NCI-H1436 (cell line): Measurements from ENCODE around the gene JMJD1C.

Experiments
- DNase-seq: peaks from one replicate; lab custom pipeline; 2025; lab: John Stamatoyannopoulos, UW

The JMJD1C gene

GRCh38 chr10:63478564-63478963 is 12.8 kb upstream of the JMJD1C start:
- DNase-seq = no peak

DNA sequence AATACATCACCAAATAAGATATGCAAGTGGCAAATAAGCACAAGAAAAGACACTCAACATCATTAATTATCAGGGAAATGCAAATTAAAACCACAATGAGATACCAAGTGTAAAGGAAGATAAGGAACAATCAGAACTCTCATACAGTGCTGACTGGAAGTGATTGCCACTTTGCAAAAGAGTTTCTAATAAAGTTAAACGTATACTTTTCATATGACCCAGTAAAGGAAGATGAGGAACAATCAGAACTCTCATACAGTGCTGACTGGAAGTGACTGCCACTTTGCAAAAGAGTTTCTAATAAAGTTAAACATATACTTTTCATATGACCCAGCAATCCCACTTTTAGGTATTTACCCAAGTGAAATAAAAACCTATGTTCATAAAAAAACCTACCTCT is 12.2 kb upstream of the JMJD1C start:
- no peak for DNase-seq

DNA sequence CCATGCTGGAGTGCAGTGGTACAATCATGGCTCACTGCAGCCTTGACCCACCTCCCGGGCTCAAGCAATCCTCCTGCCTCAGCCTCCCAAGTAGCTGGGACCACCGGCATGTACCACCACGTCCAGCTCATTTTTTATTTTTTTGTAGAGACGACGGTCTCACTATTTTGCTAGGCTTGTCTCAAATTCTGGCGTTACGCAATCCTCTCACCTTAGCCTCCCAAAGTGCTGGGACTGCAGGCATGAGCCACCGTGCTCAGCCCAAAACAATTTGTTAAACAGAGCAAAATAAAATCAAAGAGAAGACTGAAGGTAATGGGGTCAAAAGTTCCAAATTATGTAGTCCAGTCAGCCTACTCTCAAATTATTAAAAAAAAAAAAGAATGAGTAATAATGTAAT is 8.7 kb upstream of the JMJD1C start:
- DNase-seq = no peak

- no peak for DNase-seq
Measured at GRCh38 chr10:63470928-63471327, 5.2 kb upstream of the JMJD1C start.

GRCh38 chr10:63468947-63469346 is 3.2 kb upstream of the JMJD1C start:
- DNase-seq = no peak

- DNase-seq = no peak
Measured at GRCh38 chr10:63467841-63468240, 2.1 kb upstream of the JMJD1C start.

- DNase-seq = no peak
Measured at GRCh38 chr10:63466144-63466935, 563 bp upstream of the JMJD1C start.

DNA sequence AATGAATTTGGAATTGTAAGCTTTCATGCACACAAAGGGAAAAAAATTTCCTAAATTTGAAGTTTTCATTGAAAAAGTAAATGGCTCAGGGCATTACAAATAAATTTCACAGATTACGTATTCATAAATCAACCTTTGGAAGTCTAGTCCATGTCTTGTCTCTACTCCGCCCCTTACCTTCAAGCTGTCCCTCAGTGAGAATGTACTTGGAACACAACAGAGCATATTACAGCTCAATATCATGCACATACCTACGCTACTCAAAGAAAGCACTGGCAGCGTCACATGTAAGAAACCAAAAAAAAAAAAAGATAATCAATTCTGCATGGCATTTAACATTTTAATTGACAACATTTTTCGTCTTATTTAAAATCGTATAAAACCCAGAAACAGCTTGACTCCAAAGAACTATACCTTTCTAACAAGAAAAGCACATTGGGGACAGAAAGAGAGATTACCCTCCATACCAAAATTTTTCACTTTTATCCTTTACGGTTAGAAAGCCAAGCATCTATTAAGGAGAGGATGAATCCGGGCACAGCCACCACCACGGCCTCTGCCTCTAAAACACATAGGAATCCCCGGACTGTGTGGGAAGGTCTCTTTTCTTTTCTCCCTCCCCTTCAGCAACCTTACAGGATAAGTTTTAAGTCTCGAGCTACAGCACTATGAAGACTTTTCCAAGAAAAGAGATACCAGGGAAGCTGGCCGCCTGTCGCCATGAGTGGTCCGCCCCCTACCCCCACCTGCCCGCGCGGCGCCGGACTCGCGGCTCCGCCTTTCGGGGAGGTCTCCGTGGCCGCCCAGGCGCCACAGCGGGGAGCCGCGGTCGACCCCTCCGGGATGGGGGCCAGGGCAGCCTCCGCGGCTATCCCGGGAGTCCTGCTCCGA is 1.1 kb downstream of the JMJD1C start:
- no peak for DNase-seq

DNA sequence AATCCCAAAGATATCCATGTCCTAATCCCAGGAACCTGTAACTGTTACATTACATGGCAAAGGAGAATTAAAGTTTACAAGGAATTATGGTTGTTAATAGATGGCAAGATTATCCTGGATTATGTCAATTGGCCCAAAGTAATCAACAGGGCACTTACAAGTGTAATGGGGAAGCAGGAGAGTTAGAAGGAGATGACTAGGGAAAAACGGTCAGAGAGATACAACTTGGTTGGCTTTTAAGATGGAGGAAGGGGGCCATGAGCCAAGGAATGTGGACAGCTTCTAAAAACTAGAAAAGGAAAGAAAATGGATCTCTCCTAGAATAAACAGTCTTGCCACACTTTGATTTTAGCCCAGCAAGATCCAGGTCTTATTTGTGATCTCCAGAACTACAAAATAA is 3.3 kb downstream of the JMJD1C start:
- no peak for DNase-seq

- DNase-seq = no peak
Measured at GRCh38 chr10:63458177-63458576, 7.6 kb downstream of the JMJD1C start.

DNA sequence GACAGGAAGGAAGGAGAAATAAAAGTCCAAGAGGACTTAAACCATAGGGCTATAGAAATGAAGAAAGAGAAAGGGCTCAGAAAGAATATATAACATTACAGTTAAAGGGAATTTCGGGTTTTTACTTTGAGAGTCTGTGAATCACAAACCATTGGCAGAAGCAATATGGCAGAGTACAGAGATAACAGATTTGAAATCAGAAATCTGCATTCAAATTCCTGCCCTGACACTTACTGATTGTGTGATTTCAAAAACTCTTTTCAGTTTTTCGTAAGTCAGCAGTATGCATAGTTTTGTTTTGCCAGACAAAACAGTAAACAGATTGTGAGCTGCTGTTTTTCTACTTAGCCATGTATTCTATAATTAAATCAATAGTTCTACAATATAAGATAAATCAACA is 8.2 kb downstream of the JMJD1C start:
- no peak for DNase-seq

DNA sequence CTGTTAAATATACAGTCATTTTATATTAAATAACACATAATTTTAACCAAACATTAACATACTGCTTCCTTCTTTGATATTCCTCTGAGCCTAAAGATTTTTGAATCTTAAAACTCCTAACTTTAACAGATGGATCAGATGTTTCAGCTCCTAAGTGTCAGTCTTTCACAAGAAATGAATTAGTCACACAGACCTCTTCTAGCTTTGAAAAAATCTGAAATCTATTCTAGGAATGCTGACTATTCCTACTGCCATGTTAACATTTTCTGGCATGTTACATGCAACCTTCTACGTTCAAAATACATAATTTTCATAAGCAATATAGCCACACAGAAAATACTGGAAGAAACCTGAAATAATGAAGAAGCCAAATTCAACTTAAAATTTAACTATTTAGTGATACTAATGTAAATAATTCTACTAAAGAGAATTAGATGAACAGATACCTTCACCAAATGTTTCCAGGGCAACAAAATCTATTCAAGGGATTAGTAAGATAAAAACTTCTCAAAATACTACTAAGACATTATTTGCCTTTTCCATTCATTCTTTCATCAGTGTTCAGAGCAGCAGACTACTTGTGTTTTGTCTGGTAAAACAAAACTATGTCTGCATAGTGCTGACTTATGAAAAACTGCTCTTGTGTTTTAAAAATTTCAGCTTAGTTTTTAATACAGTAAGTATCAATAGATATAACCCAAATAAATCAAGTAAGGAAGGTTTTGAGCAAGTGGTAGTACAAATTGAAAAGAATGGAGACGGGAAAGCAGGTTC is 9.2 kb downstream of the JMJD1C start:
- DNase-seq = no peak

GRCh38 chr10:63455507-63455906 is 10.3 kb downstream of the JMJD1C start:
- DNase-seq = no peak

- no peak for DNase-seq
Measured at GRCh38 chr10:63454631-63455030, 11.1 kb downstream of the JMJD1C start.

DNA sequence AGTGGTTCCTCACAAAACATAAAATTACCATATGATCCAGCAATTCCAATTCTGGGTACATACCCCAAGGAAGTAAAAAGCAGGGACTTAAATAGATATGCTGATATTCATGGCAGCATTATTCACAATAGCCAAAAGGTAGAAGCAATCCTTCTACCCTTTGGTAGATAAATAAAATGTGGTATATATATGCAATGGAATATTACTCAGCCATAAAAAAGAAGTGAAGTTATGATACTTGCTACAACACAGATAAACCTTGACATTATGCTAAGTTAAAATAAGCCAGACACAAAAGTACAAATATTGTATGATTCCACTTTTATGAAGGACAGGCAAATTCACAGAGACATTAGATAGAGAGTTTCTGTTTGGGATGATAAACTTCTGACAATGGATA is 13.3 kb downstream of the JMJD1C start:
- no peak for DNase-seq

- DNase-seq = no peak
Measured at GRCh38 chr10:63446716-63447440, 18.9 kb downstream of the JMJD1C start.

DNA sequence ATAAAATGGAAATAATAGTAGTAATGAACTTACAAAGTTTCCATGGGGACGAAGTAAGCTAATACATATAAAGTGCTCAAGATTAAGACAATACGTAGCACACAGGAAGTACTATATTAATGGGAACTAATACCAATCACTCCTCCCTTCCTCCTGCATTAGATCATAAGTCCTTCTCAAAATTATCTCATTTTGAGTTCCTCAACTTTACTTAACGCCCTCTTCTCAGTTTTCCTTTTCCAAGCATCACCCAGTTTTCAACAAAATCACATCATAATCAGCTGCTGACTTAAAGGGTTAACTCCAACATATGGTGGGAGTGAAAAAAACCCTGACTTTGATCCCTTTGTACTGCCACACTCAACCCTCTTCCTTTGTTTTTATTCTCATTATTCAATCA is 24.4 kb downstream of the JMJD1C start:
- no peak for DNase-seq

- DNase-seq = no peak
Measured at GRCh38 chr10:63439607-63440006, 26.2 kb downstream of the JMJD1C start.

GRCh38 chr10:63438506-63439498 is 27.0 kb downstream of the JMJD1C start:
- DNase-seq = no peak

DNA sequence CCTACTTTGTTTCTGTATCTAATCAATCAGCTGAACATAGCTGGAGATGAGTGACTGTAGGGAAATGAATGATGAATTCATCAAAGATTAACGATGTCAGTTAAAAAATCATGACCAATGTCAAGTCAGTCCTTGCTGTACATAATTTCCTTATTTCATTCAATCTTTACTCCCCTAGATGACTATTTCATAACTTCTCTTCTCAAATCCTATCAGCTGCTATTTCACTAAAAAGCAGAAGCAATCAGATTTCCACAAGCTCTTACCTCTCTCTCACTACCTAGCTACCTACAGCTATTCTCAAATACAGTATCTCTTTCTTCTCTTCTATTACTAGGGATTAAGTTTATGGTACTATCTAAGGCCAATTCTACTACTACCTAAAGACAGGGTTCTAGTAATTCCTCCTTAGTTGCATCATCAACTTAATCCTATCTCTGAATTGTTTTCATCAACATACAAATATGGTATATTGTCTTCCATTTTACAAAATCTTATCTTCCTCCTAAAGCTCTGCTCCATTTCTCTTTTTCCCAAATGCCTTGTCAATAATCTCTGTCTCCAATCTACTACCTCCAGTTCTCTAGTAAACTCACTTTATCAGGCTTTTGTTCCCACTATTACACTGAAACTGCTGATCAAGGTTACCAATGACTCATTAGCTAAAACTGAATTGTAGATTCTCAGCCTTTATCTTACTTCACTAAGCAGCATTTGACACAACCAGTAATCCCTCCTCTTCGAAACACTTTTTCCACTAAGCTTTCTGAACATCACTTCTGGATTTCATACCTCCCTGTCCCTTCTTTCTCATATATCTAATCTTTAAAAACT is 28.4 kb downstream of the JMJD1C start:
- no peak for DNase-seq
